ENCODE measurements around the gene EGFL8. TPM values are rescaled to one million over a fixed set of nuclear protein-coding genes. Genes with fewer than 3 reads are reported as not detected.

The EGFL8 gene
- total and polyA plus RNA-seq, 9 of the 15 experiments (the other 6 are each of a cell fraction or from before 2014, with no cell fraction given), result 2.2 to 47.4 (median 14.2) TPM

GRCh38 chr6:32127717-32128592 lies 36.4 kb upstream of the EGFL8 start, which contains the start of gene ATF6B (continued):
- TF ChIP-seq PTTG1 (tag; IDR thresholded peaks at IDR 0.05; ENCODE audit: low read depth), result no peak
- TF ChIP-seq FOXK2 (conservative IDR thresholded peaks at IDR 0.05 in 1 of 2, IDR thresholded peaks at IDR 0.05 in 1 of 2; ENCODE audit: low read depth in 2 of 2), result peak; percentile 83 to 84
- no peak for TF ChIP-seq MXD1 (CRISPR knock-in tag; IDR thresholded peaks at IDR 0.05; ENCODE audit: borderline replicate concordance, poor library complexity, severe bottlenecking)
- TF ChIP-seq ZNF830 (CRISPR knock-in tag; IDR thresholded peaks at IDR 0.05), result 0 out of 2 replicates have a peak, but pooled peaks have one; percentile 17
- no peak for TF ChIP-seq GMEB1 (CRISPR knock-in tag; IDR thresholded peaks at IDR 0.05)
- peak; percentile 97 for TF ChIP-seq BHLHE40 (IDR thresholded peaks at IDR 0.05; ENCODE audit: low read length)
- TF ChIP-seq RFX1 (IDR thresholded peaks at IDR 0.05), result peak; percentile 75
- no peak for TF ChIP-seq IRF1 (CRISPR knock-in tag; IDR thresholded peaks at IDR 0.05; ENCODE audit: borderline replicate concordance)
- no peak for TF ChIP-seq ZNF668 (CRISPR knock-in tag; IDR thresholded peaks at IDR 0.05)
- no peak for TF ChIP-seq ZNF398 (CRISPR knock-in tag; IDR thresholded peaks at IDR 0.05)
- TF ChIP-seq MEF2A (IDR thresholded peaks at IDR 0.05; ENCODE audit: control insufficient read depth, low read depth, low read length), result no peak
- TF ChIP-seq GATAD2B (IDR thresholded peaks at IDR 0.05; ENCODE audit: borderline replicate concordance), result no peak
- no peak for TF ChIP-seq MLX (CRISPR knock-in tag; conservative IDR thresholded peaks at IDR 0.05)
- TF ChIP-seq SREBF1 (IDR thresholded peaks at IDR 0.05; ENCODE audit: borderline replicate concordance, low read depth, low read length), result no peak
- TF ChIP-seq KDM5B (IDR thresholded peaks at IDR 0.05; ENCODE audit: insufficient replicate concordance, low read depth, low read length), result peak; percentile 87
- no peak for TF ChIP-seq HNRNPUL1 (IDR thresholded peaks at IDR 0.05; ENCODE audit: low read length)
- TF ChIP-seq RFX5 (IDR thresholded peaks at IDR 0.05; ENCODE audit: low read depth, low read length), result no peak
- TF ChIP-seq ZNF212 (CRISPR knock-in tag; IDR thresholded peaks at IDR 0.05), result no peak
- no peak for TF ChIP-seq FOXJ3 (CRISPR knock-in tag; IDR thresholded peaks at IDR 0.05)
- no peak for TF ChIP-seq SMC3 (conservative IDR thresholded peaks at IDR 0.05; ENCODE audit: insufficient read depth, low read depth, low read length)
- no peak for TF ChIP-seq RHOXF2B (CRISPR knock-in tag; conservative IDR thresholded peaks at IDR 0.05)
- TF ChIP-seq MEIS2 (IDR thresholded peaks at IDR 0.05; ENCODE audit: partially characterized antibody), result peak; percentile 80

Data from K562 (cell line).